H1 (cell line): ENCODE measurements around the gene OPA3. TPM values are rescaled to one million over a fixed set of nuclear protein-coding genes. Genes with fewer than 3 reads are reported as not detected.

ENCODE experiments used
- CTCF ChIA-PET: fragments of 300-600 bp; sonication (Branson Sonifier 250); formaldehyde crosslinking; loops from one replicate; lab custom pipeline; 2021; ENCODE audit not compliant: partially characterized antibody; lab: Charles Lee
- POLR2A ChIA-PET: fragments of 300-600 bp; sonication (Branson Sonifier 250); formaldehyde crosslinking; loops from one replicate; lab custom pipeline; 2021; ENCODE audit warnings: inconsistent platforms; ENCODE audit not compliant: partially characterized antibody; lab: Charles Lee
- DNase-seq, 2 experiments: peaks; one replicate each; pipeline versions ENCODE4 v3.0.0 to v3.0.0-alpha.2; 2010 to 2022; ENCODE audit warnings: low spot score in 2 of 2, low read depth in 1 of 2, mixed read lengths in 1 of 2
- FAIRE-seq: peaks from 2 replicates; lab custom pipeline; 2011; peaks lifted over from hg19 to GRCh38; lab: Jason Lieb, UNC
- H2AFZ ChIP-seq: 2 replicates; pipeline ENCODE4 v1.8.1; 2012; ENCODE audit warnings: low read length, inconsistent platforms
- H2AK5ac ChIP-seq: 2 replicates; pipeline ENCODE4 v1.6.1; 2013; ENCODE audit warnings: low read depth, low read length
- H2BK120ac ChIP-seq: replicated peaks from 2 replicates; pipeline ENCODE3; 2013; ENCODE audit warnings: low read depth, low read length, inconsistent platforms
- H2BK12ac ChIP-seq: 2 replicates; pipeline ENCODE4 v1.6.1; 2013; ENCODE audit warnings: low read depth, low read length
- H2BK15ac ChIP-seq: 2 replicates; pipeline ENCODE4 v1.6.1; 2013; ENCODE audit warnings: low read length
- H2BK20ac ChIP-seq: 2 replicates; pipeline ENCODE4 v1.6.1; 2013; ENCODE audit warnings: low read length
- H2BK5ac ChIP-seq: 2 replicates; pipeline ENCODE4 v1.6.1; 2013; ENCODE audit warnings: low read depth, low read length
- H3K14ac ChIP-seq: 2 replicates; pipeline ENCODE4 v1.6.1; 2013; ENCODE audit warnings: inconsistent platforms; ENCODE audit not compliant: insufficient read length
- H3K18ac ChIP-seq: 2 replicates; pipeline ENCODE4 v1.6.1; 2013; ENCODE audit warnings: low read length; ENCODE audit errors: extremely low read depth
- H3K23ac ChIP-seq: 2 replicates; pipeline ENCODE4 v1.6.1; 2013; ENCODE audit warnings: inconsistent platforms; ENCODE audit not compliant: insufficient read length
- H3K23me2 ChIP-seq: 2 replicates; pipeline ENCODE4 v1.6.1; 2013; ENCODE audit warnings: low read depth, low read length
- H3K27ac ChIP-seq: 2 replicates; pipeline ENCODE4 v1.6.1; 2011; ENCODE audit warnings: low read depth, low read length, inconsistent platforms
- H3K27me3 ChIP-seq, 4 experiments: replicated peaks in 1 of 4; 1 replicate in 1 of 4; 2 replicates in 3 of 4; pipeline versions ENCODE4 v1.6.1 to v1.8.1; 2011 to 2013; ENCODE audit warnings: low read length in 3 of 4, mild to moderate bottlenecking in 3 of 4, inconsistent platforms in 2 of 4, mixed read lengths in 2 of 4, moderate library complexity in 1 of 4; ENCODE audit not compliant: control insufficient read depth in 3 of 4, insufficient read depth in 3 of 4; ENCODE audit errors: extremely low read depth in 1 of 4
- H3K36me3 ChIP-seq, 4 experiments: 2 replicates each; pipeline versions ENCODE4 v1.6.1 to v1.8.1; 2011 to 2013; ENCODE audit warnings: mild to moderate bottlenecking in 4 of 4, low read length in 3 of 4, moderate library complexity in 2 of 4, control low read depth in 1 of 4, inconsistent platforms in 1 of 4; ENCODE audit not compliant: insufficient read depth in 4 of 4, control insufficient read depth in 2 of 4
- H3K4ac ChIP-seq: replicated peaks from 2 replicates; pipeline ENCODE3; 2013; ENCODE audit warnings: low read length, low read depth, mixed read lengths, inconsistent platforms; ENCODE audit not compliant: insufficient read length
- H3K4me1 ChIP-seq, 4 experiments: replicated peaks in 1 of 4; 1 replicate in 1 of 4; 2 replicates in 3 of 4; pipeline versions ENCODE4 v1.6.1 to v1.8.1; 2011 to 2013; ENCODE audit warnings: low read length in 3 of 4, inconsistent platforms in 2 of 4, mixed read lengths in 1 of 4; ENCODE audit not compliant: insufficient read depth in 4 of 4, control insufficient read depth in 3 of 4
- H3K4me2 ChIP-seq, 2 experiments: 2 replicates each; pipeline versions ENCODE4 v1.6.1 to v1.8.1; 2011 to 2013; ENCODE audit warnings: low read depth in 2 of 2, low read length in 2 of 2, control low read depth in 1 of 2, inconsistent platforms in 1 of 2, mild to moderate bottlenecking in 1 of 2; ENCODE audit not compliant: insufficient read depth in 1 of 2
- H3K4me3 ChIP-seq, 4 experiments: fragments of 200-600, 300-600 bp in 1 of 4; sonication (generic), shearing (Covaris generic), sonication (Bioruptor Twin) in 1 of 4; 2 replicates each; pipeline versions ENCODE4 v1.5.1 to v1.8.1; 2011 to 2016; ENCODE audit warnings: low read length in 4 of 4, low read depth in 3 of 4, control low read depth in 2 of 4, inconsistent platforms in 2 of 4, mild to moderate bottlenecking in 2 of 4, mixed read lengths in 1 of 4, moderate library complexity in 1 of 4; ENCODE audit not compliant: insufficient read depth in 2 of 4; ENCODE audit errors: extremely low read depth in 1 of 4
- H3K56ac ChIP-seq: replicated peaks from 2 replicates; pipeline ENCODE3; 2013; ENCODE audit warnings: low read depth, mild to moderate bottlenecking, mixed read lengths, low read length, inconsistent platforms; ENCODE audit not compliant: insufficient read length
- H3K79me1 ChIP-seq: 2 replicates; pipeline ENCODE4 v1.6.1; 2013; ENCODE audit warnings: low read depth, low read length, control low read depth
- H3K79me2 ChIP-seq, 2 experiments: 2 replicates each; pipeline versions ENCODE4 v1.6.1 to v1.8.1; 2012 to 2013; ENCODE audit warnings: low read length in 2 of 2, mild to moderate bottlenecking in 2 of 2, inconsistent platforms in 1 of 2; ENCODE audit not compliant: insufficient read depth in 2 of 2, control insufficient read depth in 1 of 2
- H3K9ac ChIP-seq, 4 experiments: replicated peaks in 1 of 4; 1 replicate in 1 of 4; 2 replicates in 3 of 4; pipeline versions ENCODE4 v1.6.1 to v1.8.1; 2011 to 2013; ENCODE audit warnings: low read depth in 3 of 4, low read length in 3 of 4, control low read depth in 2 of 4, mild to moderate bottlenecking in 2 of 4, moderate library complexity in 2 of 4, inconsistent platforms in 1 of 4; ENCODE audit errors: extremely low read depth in 1 of 4
- H3K9me3 ChIP-seq, 2 experiments: 2 replicates each; pipeline versions ENCODE4 v1.6.1 to v1.8.1; 2012 to 2013; ENCODE audit warnings: mild to moderate bottlenecking in 2 of 2, moderate library complexity in 2 of 2, control low read depth in 1 of 2, inconsistent platforms in 1 of 2, low read depth in 1 of 2, low read length in 1 of 2, mixed read lengths in 1 of 2; ENCODE audit not compliant: insufficient read depth in 2 of 2
- H4K20me1 ChIP-seq, 2 experiments: replicated peaks in 1 of 2; 2 replicates each; pipeline versions ENCODE3 to v1.8.1; 2011 to 2013; ENCODE audit warnings: inconsistent platforms in 2 of 2, low read length in 2 of 2, mild to moderate bottlenecking in 1 of 2; ENCODE audit not compliant: insufficient read depth in 2 of 2, control insufficient read depth in 1 of 2
- H4K5ac ChIP-seq: 2 replicates; pipeline ENCODE4 v1.6.1; 2013; ENCODE audit warnings: low read length, low read depth, mixed read lengths, inconsistent platforms; ENCODE audit not compliant: insufficient read length
- H4K8ac ChIP-seq: 2 replicates; pipeline ENCODE4 v1.8.0; 2013; ENCODE audit warnings: mild to moderate bottlenecking, moderate library complexity, low read length, inconsistent platforms; ENCODE audit not compliant: insufficient read depth; ENCODE audit errors: extremely low read depth
- H4K91ac ChIP-seq: replicated peaks from 2 replicates; pipeline ENCODE3; 2013; ENCODE audit warnings: low read length, mixed read lengths, inconsistent platforms; ENCODE audit not compliant: insufficient read length
- ASH2L ChIP-seq: fragments of 200-600, 300-600 bp; sonication (generic); IDR thresholded peaks from one replicate; pipeline ENCODE4 v1.7.1; 2017; ENCODE audit warnings: low read length
- CBX5 ChIP-seq: fragments of 300-800, 300-1000 bp; sonication (generic); IDR thresholded peaks from 2 replicates; pipeline ENCODE4 v1.7.1; 2016; ENCODE audit warnings: antibody characterized with exemption, low read length, low read depth
- CTCF ChIP-seq, 3 experiments: IDR thresholded peaks; 1 replicate in 2 of 3; 2 replicates in 1 of 3; pipeline versions ENCODE4 v1.5.1 to v1.6.1; 2011; ENCODE audit warnings: low read length in 3 of 3, mild to moderate bottlenecking in 3 of 3, inconsistent platforms in 2 of 3, low read depth in 1 of 3, moderate library complexity in 1 of 3; ENCODE audit not compliant: insufficient read depth in 1 of 3; ENCODE audit errors: control extremely low read depth in 1 of 3
- GABPA ChIP-seq: IDR thresholded peaks from 2 replicates; pipeline ENCODE4 v1.6.1; 2011; ENCODE audit warnings: mild to moderate bottlenecking, low read length, moderate library complexity, borderline replicate concordance; ENCODE audit not compliant: insufficient read depth
- WGBS, 2 experiments: shearing (Covaris generic) in 1 of 2; methylation state at CpG; one replicate each; pipeline versions ENCODE4 v1.1.6 to v1.1.7; 2013 to 2015; ENCODE audit warnings: low lambda C conversion rate in 2 of 2, mixed read lengths in 2 of 2, inconsistent platforms in 1 of 2, low coverage in 1 of 2, missing lambda C conversion rate in 1 of 2; ENCODE audit not compliant: insufficient replicate concordance in 2 of 2, insufficient coverage in 1 of 2, insufficient read length in 1 of 2; ENCODE audit errors: extremely low coverage in 1 of 2, missing lambda C conversion rate in 1 of 2; 5-methylcytosine and 5-hydroxymethylcytosine counted together
- polyA plus RNA-seq, 7 experiments: library from polyadenylated mRNA; depleted of rRNA in 3 of 7; stranded (reverse) in 5 of 7; unstranded in 2 of 7; fragments of >200 nt in 5 of 7; fragments of 200-250 nt in 2 of 7; gene quantifications; 1 replicate in 5 of 7; 2 replicates in 1 of 7; 4 replicates in 1 of 7; pipeline versions ENCODE4 v1.2.1 to v1.2.3, GENCODE V29; 2011 to 2013; ENCODE audit warnings: missing spikeins in 2 of 7, mixed read lengths in 2 of 7
- total RNA-seq: library from RNA; stranded (reverse); fragmentation: NEBNext Ultra II Directional; extraction: Animal tissue kit (Norgen Biotek cat#: 25700); gene quantifications from 2 replicates; pipeline ENCODE4 v1.2.1, GENCODE V29; 2021

OPA3 gene
- total and polyA plus RNA-seq, 2 of the 8 experiments (the other 6 are each of a cell fraction or from before 2014, with no cell fraction given) = 12.5 to 14.5 TPM

DNA sequence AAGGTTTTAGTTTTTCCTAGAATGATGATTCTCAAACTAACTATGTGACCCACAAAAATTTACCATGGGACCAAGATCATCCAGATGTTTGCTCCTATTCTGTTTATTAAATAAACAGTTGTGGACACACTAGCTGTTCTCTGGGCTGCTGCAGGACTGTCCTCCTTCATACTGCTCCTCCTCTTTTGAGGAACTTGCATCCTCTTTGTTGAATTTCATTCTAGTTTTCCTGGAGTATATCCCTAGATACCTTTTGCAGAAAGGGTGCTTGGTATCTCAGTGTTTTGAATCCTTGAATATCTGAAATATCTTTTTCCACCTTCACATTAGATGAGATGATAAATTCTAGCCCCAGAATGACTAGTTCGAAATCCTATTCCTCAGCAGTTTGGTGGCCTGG lies 53.3 kb downstream of the OPA3 start:
- Histone ChIP-seq H3K56ac (no peak overlapping the region), H3K27ac (no peak overlapping the region), H3K27me3 (peaks cover 0 to 5% (median under 1%) of the 10 kb centered on the region in 4 experiments; a peak in 4 of 7 replicates), H3K18ac (no peak overlapping the region), H2AK5ac (no peak overlapping the region), H3K4me1 (peaks cover 0 to 14% (median 9%) of the 10 kb centered on the region in 4 experiments; a peak in 5 of 7 replicates), H2BK20ac (no peak overlapping the region), H3K4me3 (no peak overlapping the region), H3K14ac (no peak overlapping the region), H3K4me2 (no peak overlapping the region), H2BK12ac (no peak overlapping the region), H2BK5ac (no peak overlapping the region), H3K23ac (no peak overlapping the region), H4K20me1 (peaks cover 0 to 5% of the 10 kb centered on the region in 2 experiments), H3K9ac (no peak overlapping the region), H2AFZ (no peak overlapping the region), H2BK15ac (no peak overlapping the region), H4K91ac (no peak overlapping the region), H3K4ac (no peak overlapping the region), H4K5ac (no peak overlapping the region), H3K36me3 (peaks cover 0 to 3% (median 0%) of the 10 kb centered on the region in 4 experiments; a peak in 1 of 8 replicates), H3K79me2 (no peaks in the 10 kb centered on the region), H3K79me1 (no peaks in the 10 kb centered on the region), H4K8ac (no peak overlapping the region), H3K23me2 (peaks cover 15% of the 10 kb centered on the region), H3K9me3 (peaks cover 5 to 6% of the 10 kb centered on the region in 2 experiments; a peak in 3 of 4 replicates), H2BK120ac (no peak overlapping the region)
- CTCF ChIA-PET = interaction anchor here (0.8 to 1.4 kb wide), 3 partner anchors 18 to 147 kb away, joined by 3 to 4 read pairs (median 3); no protein-coding TSS in a partner anchor
- WGBS, 2 experiments = 88% methylated on average over 1 of the region's 1 CpG; no CpG with 5 or more reads in 1 of the 2 experiments
- no peak for FAIRE-seq
- no peak for DNase-seq
- POLR2A ChIA-PET = no interaction called here
- no peak for TF ChIP-seq CBX5
- TF ChIP-seq ASH2L = no peak
- no peak for TF ChIP-seq CTCF (IDR thresholded peaks at IDR 0.05; ENCODE audit: control extremely low read depth in 1 of 3, insufficient read depth in 1 of 3, low read depth in 1 of 3, low read length in 3 of 3)
- TF ChIP-seq GABPA = no peak
